Activated T-helper 17 cell treated with anti-CD3 and anti-CD28 coated beads, Interleukin-2, amount 50 U/mL, for 72 hours (primary cell): ENCODE measurements around the gene HEATR1. TPM values are rescaled to one million over a fixed set of nuclear protein-coding genes. Genes with fewer than 3 reads are reported as not detected.

Experiments used
- ATAC-seq: fragments of 150-1000 bp; cut with Tn5 transposase; replicated peaks from 2 replicates; pipeline ENCODE4 v1.10.0; 2021; ENCODE audit warnings: mild to moderate bottlenecking, moderate library complexity
- H3K27ac Mint-ChIP-seq: one replicate; pipeline ENCODE4 v1.8.0; 2022; ENCODE audit warnings: mixed read lengths
- H3K27me3 Mint-ChIP-seq: one replicate; pipeline ENCODE4 v1.8.0; 2022; ENCODE audit warnings: mixed read lengths
- H3K36me3 Mint-ChIP-seq: one replicate; pipeline ENCODE4 v1.8.0; 2022; ENCODE audit warnings: low read depth, mild to moderate bottlenecking, mixed read lengths
- H3K4me1 Mint-ChIP-seq: one replicate; pipeline ENCODE4 v1.8.0; 2022; ENCODE audit warnings: mixed read lengths
- H3K4me3 Mint-ChIP-seq: one replicate; pipeline ENCODE4 v1.8.0; 2022; ENCODE audit warnings: mild to moderate bottlenecking, mixed read lengths
- H3K9me3 Mint-ChIP-seq: one replicate; pipeline ENCODE4 v1.8.0; 2022; ENCODE audit warnings: mixed read lengths
- total RNA-seq, 2 donors: library from RNA; stranded (reverse); gene quantifications; one replicate each; pipeline ENCODE4 v1.2.3, GENCODE V29; 2022

HEATR1 gene
- total RNA-seq, 2 donors from 2014 or later = 37.8 to 85.9 TPM

GRCh38 chr1:236541710-236542109 lies 62.6 kb downstream of the HEATR1 start:
- Mint-ChIP-seq H3K4me3 (no peak overlapping the region), H3K9me3 (no peaks in the 10 kb centered on the region), H3K4me1 (peaks cover 24% of the 10 kb centered on the region), H3K36me3 (peaks cover 100% of the 10 kb centered on the region), H3K27me3 (no peaks in the 10 kb centered on the region), H3K27ac (no peak overlapping the region)
- peak; percentile 24 for ATAC-seq

GRCh38 chr1:236540813-236541465 lies 63.4 kb downstream of the HEATR1 start:
- Mint-ChIP-seq H3K9me3 (no peaks in the 10 kb centered on the region), H3K27me3 (no peaks in the 10 kb centered on the region), H3K4me3 (no peak overlapping the region), H3K4me1 (peaks cover 21% of the 10 kb centered on the region), H3K27ac (no peak overlapping the region), H3K36me3 (peaks cover 100% of the 10 kb centered on the region)
- no peak for ATAC-seq

GRCh38 chr1:236536540-236536939 lies 67.8 kb downstream of the HEATR1 start:
- ATAC-seq = no peak
- Mint-ChIP-seq H3K27ac (peak overlapping the region; percentile 73), H3K9me3 (no peaks in the 10 kb centered on the region), H3K36me3 (peaks cover 96% of the 10 kb centered on the region), H3K27me3 (no peaks in the 10 kb centered on the region), H3K4me1 (peaks cover 33% of the 10 kb centered on the region), H3K4me3 (no peak overlapping the region)

- no peaks in the 10 kb centered on the region for H3K9me3 Mint-ChIP-seq
- no peaks in the 10 kb centered on the region for H3K27me3 Mint-ChIP-seq
- peak overlapping the region; percentile 73 for H3K27ac Mint-ChIP-seq
- peaks cover 40% of the 10 kb centered on the region for H3K4me1 Mint-ChIP-seq
- no peak overlapping the region for H3K4me3 Mint-ChIP-seq
- no peak for ATAC-seq
- H3K36me3 Mint-ChIP-seq = peaks cover 96% of the 10 kb centered on the region
These were observed 68.6 kb downstream of the HEATR1 start for GRCh38 chr1:236535662-236536161.

- Mint-ChIP-seq H3K9me3 (no peaks in the 10 kb centered on the region), H3K4me1 (peaks cover 44% of the 10 kb centered on the region), H3K36me3 (peaks cover 96% of the 10 kb centered on the region), H3K27ac (peak overlapping the region; percentile 73), H3K4me3 (no peak overlapping the region), H3K27me3 (no peaks in the 10 kb centered on the region)
- ATAC-seq = no peak
These were observed 69.1 kb downstream of the HEATR1 start for GRCh38 chr1:236535190-236535589.

GRCh38 chr1:236534151-236534651 lies 70.1 kb downstream of the HEATR1 start:
- Mint-ChIP-seq H3K27me3 (no peaks in the 10 kb centered on the region), H3K27ac (peak overlapping the region; percentile 94), H3K9me3 (no peaks in the 10 kb centered on the region), H3K4me1 (peaks cover 46% of the 10 kb centered on the region), H3K4me3 (peak overlapping the region; percentile 58), H3K36me3 (peaks cover 96% of the 10 kb centered on the region)
- ATAC-seq = peak; percentile 81

GRCh38 chr1:236532850-236533249 lies 71.5 kb downstream of the HEATR1 start:
- Mint-ChIP-seq H3K27me3 (no peaks in the 10 kb centered on the region), H3K27ac (peak overlapping the region; percentile 94), H3K36me3 (peaks cover 96% of the 10 kb centered on the region), H3K4me3 (peak overlapping the region; percentile 58), H3K9me3 (no peaks in the 10 kb centered on the region), H3K4me1 (peaks cover 50% of the 10 kb centered on the region)
- ATAC-seq = no peak

GRCh38 chr1:236530959-236531358 lies 73.4 kb downstream of the HEATR1 start:
- no peak for ATAC-seq
- Mint-ChIP-seq H3K9me3 (no peaks in the 10 kb centered on the region), H3K36me3 (peaks cover 96% of the 10 kb centered on the region)

GRCh38 chr1:236530286-236530685 lies 74.0 kb downstream of the HEATR1 start:
- H3K27ac Mint-ChIP-seq = peak overlapping the region; percentile 5

More at GRCh38 chr1:236530959-236531358, 73.4 kb downstream of the HEATR1 start:
- no peak overlapping the region for H3K27ac Mint-ChIP-seq
- H3K4me3 Mint-ChIP-seq = peak overlapping the region; percentile 58
- peaks cover 60% of the 10 kb centered on the region for H3K4me1 Mint-ChIP-seq
- no peaks in the 10 kb centered on the region for H3K27me3 Mint-ChIP-seq

GRCh38 chr1:236526079-236526478 lies 78.2 kb downstream of the HEATR1 start:
- peaks cover 32% of the 10 kb centered on the region for H3K4me1 Mint-ChIP-seq
- H3K27ac Mint-ChIP-seq = peak overlapping the region; percentile 56
- no peaks in the 10 kb centered on the region for H3K9me3 Mint-ChIP-seq
- H3K27me3 Mint-ChIP-seq = no peaks in the 10 kb centered on the region
- H3K4me3 Mint-ChIP-seq = peak overlapping the region; percentile 56
- no peak for ATAC-seq
- H3K36me3 Mint-ChIP-seq = peaks cover 80% of the 10 kb centered on the region

More at GRCh38 chr1:236530286-236530685, 74.0 kb downstream of the HEATR1 start:
- H3K4me1 Mint-ChIP-seq = peaks cover 57% of the 10 kb centered on the region
- peaks cover 96% of the 10 kb centered on the region for H3K36me3 Mint-ChIP-seq
- no peaks in the 10 kb centered on the region for H3K27me3 Mint-ChIP-seq
- H3K4me3 Mint-ChIP-seq = peak overlapping the region; percentile 58
- no peak for ATAC-seq
- no peaks in the 10 kb centered on the region for H3K9me3 Mint-ChIP-seq

- H3K4me1 Mint-ChIP-seq = peaks cover 28% of the 10 kb centered on the region
- peak overlapping the region; percentile 99 for H3K27ac Mint-ChIP-seq
- ATAC-seq = no peak
- H3K9me3 Mint-ChIP-seq = no peaks in the 10 kb centered on the region
- no peaks in the 10 kb centered on the region for H3K27me3 Mint-ChIP-seq
- peaks cover 68% of the 10 kb centered on the region for H3K36me3 Mint-ChIP-seq
- H3K4me3 Mint-ChIP-seq = peak overlapping the region; percentile 94
These were observed 79.5 kb downstream of the HEATR1 start for GRCh38 chr1:236524895-236525184.

- H3K27me3 Mint-ChIP-seq = no peaks in the 10 kb centered on the region
These were observed 80.0 kb downstream of the HEATR1 start for GRCh38 chr1:236524142-236524894.

GRCh38 chr1:236523704-236524141 lies 80.6 kb downstream of the HEATR1 start, which contains the start of gene LGALS8:
LGALS8 (plus strand) TSS chr1:236523982; CDS start chr1:236526071, 2,089 bp downstream.
- Mint-ChIP-seq H3K4me3 (peak within 1 kb of the TSS; percentile 94), H3K4me1 (peaks cover 29% of the 10 kb centered on the region), H3K27me3 (no peaks in the 10 kb centered on the region), H3K27ac (peak within 1 kb of the TSS; percentile 99), H3K9me3 (no peaks in the 10 kb centered on the region), H3K36me3 (peaks cover 57% of the 10 kb centered on the region)
- ATAC-seq = peak; percentile 81

More at GRCh38 chr1:236524142-236524894, 80.0 kb downstream of the HEATR1 start:
- Mint-ChIP-seq H3K4me3 (peak overlapping the region; percentile 94), H3K36me3 (peaks cover 63% of the 10 kb centered on the region), H3K27ac (peak overlapping the region; percentile 99), H3K4me1 (peaks cover 32% of the 10 kb centered on the region), H3K9me3 (no peaks in the 10 kb centered on the region)
- peak; percentile 91 for ATAC-seq

GRCh38 chr1:236522937-236523703 lies 81.2 kb downstream of the HEATR1 start:
- Mint-ChIP-seq H3K4me1 (peaks cover 30% of the 10 kb centered on the region), H3K4me3 (peak overlapping the region; percentile 94), H3K9me3 (no peaks in the 10 kb centered on the region), H3K27ac (peak overlapping the region; percentile 99), H3K36me3 (peaks cover 51% of the 10 kb centered on the region), H3K27me3 (no peaks in the 10 kb centered on the region)
- no peak for ATAC-seq
